Effector memory CD4-positive, alpha-beta T cell (primary cell): Measurements from ENCODE around the gene DNAJB7.

Source experiments
- DNase-seq, 3 donors: peaks; one replicate each; pipeline ENCODE4 v3.0.0-alpha.2; 2020
- H3K27ac ChIP-seq: 2 replicates; pipeline ENCODE4 v1.7.0; 2013; ENCODE audit warnings: mild to moderate bottlenecking, low read length, moderate library complexity; ENCODE audit not compliant: insufficient read depth, poor library complexity, severe bottlenecking
- H3K27me3 ChIP-seq: replicated peaks from 2 replicates; pipeline ENCODE4 v1.7.0; 2013; ENCODE audit warnings: mild to moderate bottlenecking, low read length; ENCODE audit not compliant: insufficient read depth, control insufficient read depth, poor library complexity, severe bottlenecking
- H3K36me3 ChIP-seq: 2 replicates; pipeline ENCODE4 v1.7.0; 2013; ENCODE audit warnings: mild to moderate bottlenecking, low read length, moderate library complexity; ENCODE audit not compliant: control insufficient read depth, insufficient read depth
- H3K4me1 ChIP-seq: 2 replicates; pipeline ENCODE4 v1.7.0; 2013; ENCODE audit warnings: low read length, mild to moderate bottlenecking; ENCODE audit not compliant: control insufficient read depth, insufficient read depth, poor library complexity, severe bottlenecking
- H3K4me3 ChIP-seq: 2 replicates; pipeline ENCODE4 v1.7.0; 2013; ENCODE audit warnings: low read length, low read depth, mild to moderate bottlenecking; ENCODE audit not compliant: insufficient read depth, poor library complexity, severe bottlenecking
- H3K9me3 ChIP-seq: 2 replicates; pipeline ENCODE4 v1.7.0; 2013; ENCODE audit warnings: mild to moderate bottlenecking, low read length, moderate library complexity; ENCODE audit not compliant: control insufficient read depth
- total RNA-seq, 3 donors: gene quantifications; one replicate each; lab custom pipeline; 2026; lab: John Stamatoyannopoulos, UW

Gene DNAJB7
- total RNA-seq: 0 to 0.17 (median 0) reads per million in 3 donors

DNA sequence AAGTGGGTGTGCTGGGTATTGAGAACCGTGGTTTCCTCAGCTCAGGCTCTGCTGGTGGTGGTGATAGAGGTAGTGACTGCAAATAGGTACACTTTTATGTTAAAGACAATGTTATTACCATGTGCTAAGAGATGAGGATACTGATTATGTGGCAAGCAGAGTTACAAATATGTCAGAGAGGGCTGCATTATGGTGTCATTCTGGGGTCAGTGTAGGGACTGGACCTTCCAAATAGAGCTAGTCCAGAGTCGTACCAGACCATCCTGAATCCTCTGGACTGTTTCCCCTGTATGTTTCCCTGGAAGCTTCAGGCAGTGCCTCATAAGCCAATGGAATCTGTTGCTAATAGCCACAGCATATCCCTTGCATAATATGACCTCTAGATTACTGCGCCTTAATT lies at the start of gene DNAJB7:
TSS of gene DNAJB7 (minus strand) at position 101 of the 400 bp plus-strand sequence. CDS start 119 bp downstream, outside the sequence.
- H3K27ac ChIP-seq: no peak within 1 kb of the TSS
- DNase-seq: no peak
- H3K4me3 ChIP-seq: no peak within 1 kb of the TSS

DNA sequence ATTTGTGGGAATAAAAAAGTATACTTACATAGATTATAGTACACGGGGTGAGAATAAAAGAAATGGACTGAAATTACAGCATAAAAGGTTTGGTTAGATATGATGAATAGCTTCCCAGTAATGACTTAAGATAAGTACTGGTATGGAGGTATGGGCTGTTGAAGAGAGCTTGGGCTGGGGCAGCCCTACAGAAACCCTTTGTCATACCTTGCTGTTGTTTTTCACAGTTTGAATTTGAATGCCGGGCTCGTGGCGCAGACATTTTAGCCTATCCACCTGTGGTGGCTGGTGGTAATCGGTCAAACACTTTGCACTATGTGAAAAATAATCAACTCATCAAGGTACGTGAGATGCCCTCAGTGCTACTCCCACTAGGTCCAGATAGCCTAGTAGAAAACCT lies 47.0 kb upstream of the DNAJB7 start:
- no peaks in the 10 kb centered on the region for H3K9me3 ChIP-seq
- DNase-seq: no peak
- H3K4me1 ChIP-seq: no peaks in the 10 kb centered on the region
- H3K4me3 ChIP-seq: no peak overlapping the region
- H3K27me3 ChIP-seq: no peaks in the 10 kb centered on the region
- no peak overlapping the region for H3K27ac ChIP-seq
- peaks cover 8% of the 10 kb centered on the region for H3K36me3 ChIP-seq

More for the DNA sequence above, at the start of gene DNAJB7:
- no peaks in the 10 kb centered on the region for H3K9me3 ChIP-seq
- no peaks in the 10 kb centered on the region for H3K27me3 ChIP-seq
- H3K4me1 ChIP-seq: peaks cover 10% of the 10 kb centered on the region
- no peaks in the 10 kb centered on the region for H3K36me3 ChIP-seq

DNA sequence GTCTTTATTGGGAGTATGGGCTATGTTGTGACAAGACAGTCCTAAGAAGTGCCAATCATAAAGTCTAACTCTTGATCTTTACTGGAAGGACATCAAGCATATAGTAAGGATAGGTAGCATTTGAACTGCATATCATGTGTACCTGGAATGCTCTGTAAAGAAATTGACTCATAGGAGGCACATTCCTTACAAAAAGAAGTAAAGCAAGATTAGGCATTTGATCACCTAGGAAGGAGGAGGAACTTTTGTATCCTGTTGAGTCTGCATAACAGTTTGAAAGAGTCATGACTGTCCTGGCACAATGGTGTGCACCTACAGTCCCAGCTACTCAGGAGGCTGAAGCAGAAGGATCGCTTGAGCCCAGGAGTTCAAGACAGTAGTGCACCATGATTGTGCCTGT lies 42.2 kb upstream of the DNAJB7 start:
- Histone ChIP-seq H3K4me1 (no peaks in the 10 kb centered on the region), H3K27me3 (no peaks in the 10 kb centered on the region), H3K4me3 (no peak overlapping the region), H3K36me3 (no peaks in the 10 kb centered on the region), H3K27ac (no peak overlapping the region), H3K9me3 (no peaks in the 10 kb centered on the region)
- DNase-seq: no peak

DNA sequence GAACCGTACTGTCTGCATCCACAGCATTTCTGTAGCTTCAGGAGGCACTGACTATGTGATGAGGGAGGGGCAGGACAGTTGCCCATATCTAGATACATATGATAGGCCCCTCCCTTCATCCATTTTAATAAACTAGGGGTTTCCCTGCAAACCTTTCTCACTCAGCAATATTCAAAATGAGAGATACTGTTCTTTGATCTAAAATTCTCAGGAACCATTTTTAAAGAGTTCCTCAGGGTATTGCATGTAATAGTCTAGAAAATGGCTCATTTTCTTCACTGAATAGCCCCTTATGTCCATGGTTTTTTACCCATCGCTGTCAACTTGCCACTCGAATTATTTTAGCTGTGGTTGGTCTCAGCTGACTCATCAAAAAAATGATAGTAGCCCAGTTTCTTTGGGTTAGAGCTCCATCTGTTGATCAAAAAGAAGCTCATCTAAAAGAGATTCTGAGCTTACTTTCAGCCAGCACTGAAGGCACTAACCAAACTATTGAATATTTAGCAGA lies 37.0 kb upstream of the DNAJB7 start:
- H3K36me3 ChIP-seq: no peaks in the 10 kb centered on the region
- DNase-seq: no peak
- H3K4me3 ChIP-seq: no peak overlapping the region
- H3K27ac ChIP-seq: no peak overlapping the region
- H3K27me3 ChIP-seq: no peaks in the 10 kb centered on the region
- no peaks in the 10 kb centered on the region for H3K9me3 ChIP-seq
- H3K4me1 ChIP-seq: no peaks in the 10 kb centered on the region

- Histone ChIP-seq H3K9me3 (no peaks in the 10 kb centered on the region), H3K36me3 (no peaks in the 10 kb centered on the region), H3K4me1 (no peaks in the 10 kb centered on the region), H3K27me3 (no peaks in the 10 kb centered on the region), H3K27ac (no peak overlapping the region), H3K4me3 (no peak overlapping the region)
- DNase-seq: no peak
Measured at GRCh38 chr22:40894417-40894816, 32.5 kb upstream of the DNAJB7 start.

- no peaks in the 10 kb centered on the region for H3K27me3 ChIP-seq
- no peak overlapping the region for H3K27ac ChIP-seq
- DNase-seq: no peak
- no peaks in the 10 kb centered on the region for H3K9me3 ChIP-seq
- peaks cover 17% of the 10 kb centered on the region for H3K36me3 ChIP-seq
- H3K4me1 ChIP-seq: no peaks in the 10 kb centered on the region
- H3K4me3 ChIP-seq: no peak overlapping the region
Measured at GRCh38 chr22:40890881-40891280, 29.0 kb upstream of the DNAJB7 start.

DNA sequence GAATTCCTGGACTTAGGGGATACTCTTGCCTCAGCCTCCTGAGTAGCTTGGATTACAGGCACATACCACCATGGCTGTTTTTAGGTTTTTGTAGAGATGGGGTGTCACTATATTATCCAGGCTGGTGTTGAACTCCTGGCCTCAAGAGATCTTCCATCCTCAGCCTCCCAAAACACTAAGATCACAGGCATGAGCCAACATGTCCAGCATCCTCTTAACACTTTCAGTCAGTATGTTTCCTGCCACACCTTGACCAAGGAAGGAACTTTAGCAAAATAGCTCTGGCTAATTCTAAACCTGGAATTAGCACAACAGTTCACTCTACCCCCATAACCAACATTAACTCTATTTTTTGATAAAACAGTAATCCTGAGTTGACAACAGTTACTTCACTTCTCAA lies 27.2 kb upstream of the DNAJB7 start:
- Histone ChIP-seq H3K4me3 (no peak overlapping the region), H3K9me3 (no peaks in the 10 kb centered on the region), H3K27ac (no peak overlapping the region), H3K36me3 (peaks cover 20% of the 10 kb centered on the region), H3K4me1 (no peaks in the 10 kb centered on the region), H3K27me3 (no peaks in the 10 kb centered on the region)
- DNase-seq: no peak

- H3K27me3 ChIP-seq: no peaks in the 10 kb centered on the region
- no peaks in the 10 kb centered on the region for H3K4me1 ChIP-seq
- no peak overlapping the region for H3K4me3 ChIP-seq
- H3K36me3 ChIP-seq: peaks cover 19% of the 10 kb centered on the region
- no peak for DNase-seq
- H3K9me3 ChIP-seq: no peaks in the 10 kb centered on the region
- no peak overlapping the region for H3K27ac ChIP-seq
Measured at GRCh38 chr22:40878922-40879321, 17.0 kb upstream of the DNAJB7 start.

- no peaks in the 10 kb centered on the region for H3K4me1 ChIP-seq
- no peaks in the 10 kb centered on the region for H3K27me3 ChIP-seq
- no peak overlapping the region for H3K4me3 ChIP-seq
- peaks cover 11% of the 10 kb centered on the region for H3K36me3 ChIP-seq
- H3K27ac ChIP-seq: no peak overlapping the region
- no peaks in the 10 kb centered on the region for H3K9me3 ChIP-seq
- DNase-seq: no peak
Measured at GRCh38 chr22:40877488-40877887, 15.6 kb upstream of the DNAJB7 start.

GRCh38 chr22:40876907-40877306 lies 15.0 kb upstream of the DNAJB7 start:
- Histone ChIP-seq H3K27me3 (no peaks in the 10 kb centered on the region), H3K36me3 (peaks cover 8% of the 10 kb centered on the region), H3K9me3 (no peaks in the 10 kb centered on the region), H3K27ac (no peak overlapping the region), H3K4me3 (no peak overlapping the region), H3K4me1 (no peaks in the 10 kb centered on the region)
- DNase-seq: no peak
